CD14-positive monocyte (primary cell): ENCODE results near the gene DYNC1LI2. TPM values are rescaled to one million over a fixed set of nuclear protein-coding genes. Genes with fewer than 3 reads are reported as not detected.

Experiments used
- DNase-seq, 3 donors: peaks; one replicate each; pipeline ENCODE4 v3.0.0-alpha.2; 2011 to 2022
- H2AFZ ChIP-seq: 2 replicates; pipeline ENCODE4 v1.6.0; 2012; ENCODE audit warnings: mild to moderate bottlenecking, low read depth, low read length, inconsistent platforms; ENCODE audit not compliant: insufficient read depth, poor library complexity, severe bottlenecking
- H3K27ac ChIP-seq, 2 donors: 1 replicate in 1 of 2; 2 replicates in 1 of 2; pipeline ENCODE4 v1.5.1; 2012 to 2013; ENCODE audit warnings: low read length in 2 of 2, control low read depth in 1 of 2, inconsistent platforms in 1 of 2, low read depth in 1 of 2, mild to moderate bottlenecking in 1 of 2
- H3K27me3 ChIP-seq, 2 donors: one replicate each; pipeline versions ENCODE4 v1.6.0 to v1.6.1; 2011 to 2013; ENCODE audit warnings: low read length in 2 of 2; ENCODE audit not compliant: control insufficient read depth in 2 of 2, insufficient read depth in 2 of 2
- H3K36me3 ChIP-seq, 2 donors: replicated peaks in 1 of 2; 1 replicate in 1 of 2; 2 replicates in 1 of 2; pipeline versions ENCODE4 v1.5.1 to v1.6.1; 2012 to 2013; ENCODE audit warnings: low read length in 2 of 2, control low read depth in 1 of 2, inconsistent platforms in 1 of 2, mild to moderate bottlenecking in 1 of 2; ENCODE audit not compliant: insufficient read depth in 2 of 2, control insufficient read depth in 1 of 2
- H3K4me1 ChIP-seq, 2 donors: 1 replicate in 1 of 2; 2 replicates in 1 of 2; pipeline versions ENCODE4 v1.5.1 to v1.6.1; 2012 to 2013; ENCODE audit warnings: low read length in 2 of 2, control low read depth in 1 of 2, inconsistent platforms in 1 of 2, mild to moderate bottlenecking in 1 of 2, moderate library complexity in 1 of 2; ENCODE audit not compliant: insufficient read depth in 2 of 2, control insufficient read depth in 1 of 2
- H3K4me2 ChIP-seq: replicated peaks from 2 replicates; pipeline ENCODE3; 2012; ENCODE audit warnings: low read length, moderate library complexity, mild to moderate bottlenecking; ENCODE audit not compliant: poor library complexity, severe bottlenecking; ENCODE audit errors: extremely low read depth
- H3K4me3 ChIP-seq, 3 experiments: fragments of 200-600 bp in 1 of 3; sonication (generic) in 1 of 3; replicated peaks in 1 of 3; 1 replicate in 2 of 3; 2 replicates in 1 of 3; pipeline ENCODE4 v1.5.1; 2011 to 2013; ENCODE audit warnings: low read length in 3 of 3, mild to moderate bottlenecking in 3 of 3, control low read depth in 2 of 3, low read depth in 2 of 3, inconsistent platforms in 1 of 3, moderate library complexity in 1 of 3
- H3K79me2 ChIP-seq: 2 replicates; pipeline ENCODE4 v1.6.0; 2012; ENCODE audit warnings: mild to moderate bottlenecking, control low read depth, inconsistent platforms, low read length, moderate library complexity; ENCODE audit not compliant: insufficient read depth
- H3K9ac ChIP-seq: 2 replicates; pipeline ENCODE4 v1.6.0; 2017; ENCODE audit warnings: low read length, mild to moderate bottlenecking; ENCODE audit not compliant: insufficient read depth, poor library complexity, severe bottlenecking
- H3K9me3 ChIP-seq, 2 donors: replicated peaks in 1 of 2; 1 replicate in 1 of 2; 2 replicates in 1 of 2; pipeline versions ENCODE4 v1.5.1 to v1.6.1; 2012 to 2013; ENCODE audit warnings: low read length in 2 of 2, control low read depth in 1 of 2; ENCODE audit not compliant: control insufficient read depth in 1 of 2, insufficient read depth in 1 of 2
- H4K20me1 ChIP-seq: 2 replicates; pipeline ENCODE4 v1.6.0; 2012; ENCODE audit warnings: mild to moderate bottlenecking, low read length, control low read depth, moderate library complexity; ENCODE audit not compliant: insufficient read depth
- H3K27ac Mint-ChIP-seq, 7 donors: one replicate each; pipeline ENCODE4 v1.8.0; 2020; ENCODE audit warnings: mild to moderate bottlenecking in 7 of 7, mixed read lengths in 7 of 7, moderate library complexity in 6 of 7, inconsistent platforms in 2 of 7
- H3K27me3 Mint-ChIP-seq, 3 donors: one replicate each; pipeline ENCODE4 v1.8.0; 2021 to 2022; ENCODE audit warnings: low read depth in 3 of 3, mild to moderate bottlenecking in 3 of 3, mixed read lengths in 3 of 3, moderate library complexity in 3 of 3, inconsistent platforms in 1 of 3
- H3K36me3 Mint-ChIP-seq, 2 donors: one replicate each; pipeline ENCODE4 v1.8.0; 2020; ENCODE audit warnings: mixed read lengths in 2 of 2, inconsistent platforms in 1 of 2, mild to moderate bottlenecking in 1 of 2
- H3K4me1 Mint-ChIP-seq: one replicate; pipeline ENCODE4 v1.8.0; 2020; ENCODE audit warnings: mild to moderate bottlenecking, mixed read lengths
- H3K4me3 Mint-ChIP-seq, 2 donors: one replicate each; pipeline ENCODE4 v1.8.0; 2020; ENCODE audit warnings: mild to moderate bottlenecking in 2 of 2, mixed read lengths in 2 of 2, moderate library complexity in 1 of 2
- H3K9me3 Mint-ChIP-seq, 7 donors: one replicate each; pipeline ENCODE4 v1.8.0; 2020 to 2022; ENCODE audit warnings: mixed read lengths in 7 of 7, mild to moderate bottlenecking in 6 of 7, moderate library complexity in 6 of 7, inconsistent platforms in 2 of 7
- CTCF ChIP-seq: fragments of 200-600 bp; IDR thresholded peaks from one replicate; pipeline ENCODE4 v1.8.0; 2022; ENCODE audit warnings: antibody characterized with exemption, mild to moderate bottlenecking
- WGBS: methylation state at CpG from one replicate; pipeline ENCODE4 v1.1.5; 2013; ENCODE audit warnings: missing lambda C conversion rate; ENCODE audit not compliant: insufficient coverage; 5-methylcytosine and 5-hydroxymethylcytosine counted together
- intact Hi-C, 2 donors: fragments of 100-400 bp; cut with micrococcal nuclease; formaldehyde crosslinking; loops; one replicate each; pipeline versions ENCODE4 v1.15.0 to v1.15.1; 2023
- polyA plus RNA-seq, 3 donors: library from polyadenylated mRNA; depleted of rRNA in 1 of 3; unstranded in 2 of 3; stranded (reverse) in 1 of 3; fragments of 300-500 nt in 2 of 3; fragments of >200 nt in 1 of 3; fragmentation: Illumina TruSeq in 2 of 3; gene quantifications; 1 replicate in 2 of 3; 2 replicates in 1 of 3; pipeline ENCODE4 v1.2.3, GENCODE V29; 2012 to 2021

DYNC1LI2 gene
- polyA plus RNA-seq, 3 donors: 14.9 to 125 (median 23.9) TPM

- Histone ChIP-seq H3K9me3 (no peaks in the 10 kb centered on the region), H3K4me1 (peaks cover 4% of the 10 kb centered on the region in 2 donors), H3K4me2 (no peak overlapping the region), H3K9ac (no peak overlapping the region), H4K20me1 (peaks cover 45% of the 10 kb centered on the region), H3K4me3 (no peak overlapping the region), H3K27me3 (no peaks in the 10 kb centered on the region), H3K36me3 (peaks cover 84 to 95% of the 10 kb centered on the region in 2 donors), H3K27ac (no peak overlapping the region), H3K79me2 (peaks cover 5% of the 10 kb centered on the region), H2AFZ (no peak overlapping the region)
- intact Hi-C loops: no loop called here
- peaks cover 0 to 2% (median 0%) of the 10 kb centered on the region in 3 donors for H3K27me3 Mint-ChIP-seq
- H3K36me3 Mint-ChIP-seq: peaks cover 81 to 94% of the 10 kb centered on the region in 2 donors
- TF ChIP-seq CTCF: no peak
- no peaks in the 10 kb centered on the region for H3K9me3 Mint-ChIP-seq
- H3K4me3 Mint-ChIP-seq: no peak overlapping the region
- WGBS: 78% methylated on average over 5 of the region's 7 CpGs
- peak overlapping the region in 3 of 7 donors; percentile 19 to 33 (median 28) for H3K27ac Mint-ChIP-seq
- H3K4me1 Mint-ChIP-seq: peaks cover 11% of the 10 kb centered on the region
- DNase-seq: no peak
Observed at GRCh38 chr16:66731101-66731500, 20.3 kb downstream of the DYNC1LI2 start.

DNA sequence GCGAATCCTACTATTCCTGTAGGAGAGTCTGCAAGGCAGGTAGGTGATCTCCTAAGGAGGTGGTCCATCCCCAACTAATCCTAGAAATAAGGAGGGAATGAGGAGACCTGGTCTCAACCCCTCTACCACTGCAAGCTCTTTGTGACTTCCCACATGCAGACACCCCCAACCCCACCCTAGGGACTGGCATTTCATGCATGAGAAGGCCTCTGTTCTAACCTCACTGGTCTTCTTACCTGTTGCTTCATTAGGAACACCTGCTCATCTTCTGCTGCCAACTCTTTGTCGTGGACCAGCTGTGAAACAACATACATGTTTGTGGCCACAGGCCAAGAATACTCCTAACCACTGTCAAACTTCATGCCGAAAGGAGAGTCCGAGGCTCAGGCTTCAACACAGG, 22.6 kb downstream of the DYNC1LI2 start:
- H3K4me2 ChIP-seq: no peak overlapping the region
- intact Hi-C loops: loop anchor here (10.0 kb wide), 1 partner anchor 136 kb away; no protein-coding TSS in a partner anchor
- no peaks in the 10 kb centered on the region for H3K27me3 ChIP-seq
- H3K27ac ChIP-seq: peak overlapping the region in 1 of 2 donors; percentile 51
- H3K4me1 ChIP-seq: peaks cover 4% of the 10 kb centered on the region in 2 donors
- H2AFZ ChIP-seq: no peak overlapping the region
- 81% methylated on average over 3 of the region's 4 CpGs for WGBS
- H3K9me3 Mint-ChIP-seq: no peaks in the 10 kb centered on the region
- peaks cover 54% of the 10 kb centered on the region for H4K20me1 ChIP-seq
- H3K4me3 ChIP-seq: no peak overlapping the region
- no peak overlapping the region for H3K4me3 Mint-ChIP-seq
- H3K36me3 Mint-ChIP-seq: peaks cover 83 to 94% of the 10 kb centered on the region in 2 donors
- H3K9me3 ChIP-seq: no peaks in the 10 kb centered on the region
- H3K27me3 Mint-ChIP-seq: peaks cover 0 to 2% (median 0%) of the 10 kb centered on the region in 3 donors
- H3K9ac ChIP-seq: no peak overlapping the region
- H3K79me2 ChIP-seq: peaks cover 5% of the 10 kb centered on the region
- no peak for TF ChIP-seq CTCF
- peaks cover 11% of the 10 kb centered on the region for H3K4me1 Mint-ChIP-seq
- H3K27ac Mint-ChIP-seq: peak overlapping the region in 6 of 7 donors; percentile 1 to 85 (median 59)
- H3K36me3 ChIP-seq: peaks cover 86 to 95% of the 10 kb centered on the region in 2 donors
- no peak for DNase-seq
